HCT116 (cell line): ENCODE measurements around the gene NDUFS8. TPM values are rescaled to one million over a fixed set of nuclear protein-coding genes. Genes with fewer than 3 reads are reported as not detected.
A peak's percentile ranks its signal among the peaks of the same experiment; 100 is the strongest.

Experiments used
- ATAC-seq: fragments of 200-7000 bp; cut with Tn5 transposase; 2 replicates; pipeline ENCODE4 v1.9.1; 2020; ENCODE audit warnings: mild to moderate bottlenecking, moderate library complexity
- BruUV-seq: library from RNA; stranded (reverse); fragments of 400-500 nt; replicated peaks from 2 replicates; lab custom pipeline; 2021; lab: Mats Ljungman, UMichigan
- CTCF ChIA-PET: fragments of 300-600 bp; sonication (Branson Sonifier 250); formaldehyde crosslinking; loops from one replicate; lab custom pipeline; 2021; ENCODE audit warnings: antibody characterized with exemption; lab: Charles Lee
- POLR2A ChIA-PET: fragments of 300-600, 350-600 bp; sonication (Branson Sonifier 250); formaldehyde crosslinking; loops from one replicate; lab custom pipeline; 2021; ENCODE audit warnings: antibody characterized with exemption; lab: Charles Lee
- RAD21 ChIA-PET, 2 experiments: fragments of 300-600 bp; sonication (Branson Sonifier 250); formaldehyde crosslinking; loops; one replicate each; lab custom pipeline; 2023; ENCODE audit warnings: low total read pairs in 2 of 2; ENCODE audit not compliant: uncharacterized antibody in 2 of 2, unreplicated experiment in 2 of 2, low non-redundant PET in 1 of 2; lab: Charles Lee
- DNase-seq: peaks from one replicate; pipeline ENCODE4 v3.0.0-alpha.2; 2010; ENCODE audit warnings: low read depth, low spot score
- H2AFZ ChIP-seq: fragments of 200-600 bp; shearing (Covaris generic), sonication (generic); 2 replicates; pipeline ENCODE4 v1.6.1; 2017; ENCODE audit warnings: low read depth, mixed run types, mixed read lengths, antibody characterized with exemption, low read length; ENCODE audit not compliant: poor library complexity, severe bottlenecking
- H3K27ac ChIP-seq: 2 replicates; pipeline ENCODE4 v1.5.1; 2012; ENCODE audit warnings: low read depth, low read length
- H3K27me3 ChIP-seq: fragments of 200-600 bp; sonication (generic); 2 replicates; pipeline ENCODE4 v1.6.1; 2016; ENCODE audit warnings: mixed run types, low read length, mixed read lengths; ENCODE audit not compliant: insufficient read depth
- H3K36me3 ChIP-seq, 2 experiments: fragments of 200-500 bp in 1 of 2; fragments of 200-600 bp in 1 of 2; sonication (Bioruptor generic) in 1 of 2; sonication (generic) in 1 of 2; 2 replicates each; pipeline versions ENCODE4 v1.5.1 to v1.6.1; 2014 to 2016; ENCODE audit warnings: low read length in 2 of 2, inconsistent platforms in 1 of 2, mixed read lengths in 1 of 2, mixed run types in 1 of 2; ENCODE audit not compliant: insufficient read depth in 2 of 2, control insufficient read depth in 1 of 2
- H3K4me1 ChIP-seq, 2 experiments: fragments of 200-600 bp in 1 of 2; sonication (generic) in 1 of 2; 2 replicates each; pipeline versions ENCODE4 v1.5.1 to v1.6.1; 2012 to 2017; ENCODE audit warnings: low read length in 2 of 2, inconsistent platforms in 1 of 2, mild to moderate bottlenecking in 1 of 2, mixed read lengths in 1 of 2, mixed run types in 1 of 2, moderate library complexity in 1 of 2; ENCODE audit not compliant: insufficient read depth in 2 of 2, control insufficient read depth in 1 of 2
- H3K4me2 ChIP-seq: fragments of 200-600 bp; sonication (generic); 2 replicates; pipeline ENCODE4 v1.6.1; 2017; ENCODE audit warnings: mixed run types, low read length, mixed read lengths
- H3K4me3 ChIP-seq, 2 experiments: fragments of 200-600 bp in 1 of 2; sonication (generic) in 1 of 2; replicated peaks in 1 of 2; 2 replicates each; pipeline ENCODE4 v1.5.1; 2011 to 2016; ENCODE audit warnings: low read length in 2 of 2, control low read depth in 1 of 2, low read depth in 1 of 2, mild to moderate bottlenecking in 1 of 2, mixed read lengths in 1 of 2, mixed run types in 1 of 2
- H3K79me2 ChIP-seq: fragments of 200-600 bp; sonication (generic); 2 replicates; pipeline ENCODE4 v1.6.1; 2017; ENCODE audit warnings: mild to moderate bottlenecking, mixed run types, low read length, moderate library complexity, mixed read lengths; ENCODE audit not compliant: insufficient read depth
- H3K9ac ChIP-seq: fragments of 200-600 bp; sonication (generic); 2 replicates; pipeline ENCODE4 v1.6.1; 2016; ENCODE audit warnings: low read length, mixed read lengths
- H3K9me2 ChIP-seq: fragments of 200-600 bp; sonication (generic), shearing (Covaris generic); 2 replicates; pipeline ENCODE4 v1.6.1; 2017; ENCODE audit warnings: mixed run types, mild to moderate bottlenecking, moderate library complexity; ENCODE audit not compliant: insufficient read depth
- H3K9me3 ChIP-seq, 2 experiments: fragments of 200-500 bp in 1 of 2; fragments of 200-600 bp in 1 of 2; sonication (Bioruptor generic) in 1 of 2; sonication (generic) in 1 of 2; 2 replicates each; pipeline ENCODE4 v1.6.1; 2014 to 2017; ENCODE audit warnings: low read length in 2 of 2, mixed read lengths in 2 of 2, inconsistent platforms in 1 of 2, low read depth in 1 of 2, mild to moderate bottlenecking in 1 of 2, mixed run types in 1 of 2, moderate library complexity in 1 of 2; ENCODE audit not compliant: control insufficient read depth in 1 of 2, insufficient read depth in 1 of 2
- H4K20me1 ChIP-seq: fragments of 200-600 bp; sonication (generic), shearing (Covaris generic); 2 replicates; pipeline ENCODE4 v1.6.1; 2017; ENCODE audit warnings: mixed run types, mild to moderate bottlenecking, moderate library complexity; ENCODE audit not compliant: insufficient read depth
- ATF3 ChIP-seq: IDR thresholded peaks from 2 replicates; pipeline ENCODE4 v1.6.1; 2012
- CBX3 ChIP-seq: IDR thresholded peaks from 2 replicates; pipeline ENCODE4 v1.6.1; 2012; ENCODE audit warnings: low read depth
- CTCF ChIP-seq, 3 experiments: fragments of 200-600 bp in 1 of 3; sonication (generic) in 1 of 3; IDR thresholded peaks in 2 of 3; conservative IDR thresholded peaks in 1 of 3; 2 replicates each; pipeline ENCODE4 v1.5.1; 2012 to 2017; ENCODE audit warnings: low read depth in 2 of 3, low read length in 2 of 3, antibody characterized with exemption in 1 of 3, borderline replicate concordance in 1 of 3, control low read depth in 1 of 3, mild to moderate bottlenecking in 1 of 3, mixed read lengths in 1 of 3, mixed run types in 1 of 3, moderate library complexity in 1 of 3; ENCODE audit not compliant: insufficient read depth in 1 of 3
- EGR1 ChIP-seq: IDR thresholded peaks from 2 replicates; pipeline ENCODE4 v1.6.1; 2012; ENCODE audit warnings: low read depth
- ELF1 ChIP-seq: IDR thresholded peaks from 2 replicates; pipeline ENCODE4 v1.6.1; 2012; ENCODE audit warnings: low read depth, borderline replicate concordance
- EZH2 ChIP-seq: fragments of 200-600 bp; sonication (generic); IDR thresholded peaks from 2 replicates; pipeline ENCODE4 v1.6.1; 2017; ENCODE audit warnings: antibody characterized with exemption, mixed run types
- FOSL1 ChIP-seq: IDR thresholded peaks from 2 replicates; pipeline ENCODE4 v1.6.1; 2012; ENCODE audit warnings: low read depth
- MAX ChIP-seq: IDR thresholded peaks from 2 replicates; pipeline ENCODE4 v1.6.1; 2012
- POLR2A ChIP-seq: IDR thresholded peaks from 2 replicates; pipeline ENCODE4 v1.7.0; 2011; ENCODE audit warnings: borderline replicate concordance; ENCODE audit not compliant: insufficient read depth, insufficient read length; ENCODE audit errors: extremely low read depth
- POLR2AphosphoS5 ChIP-seq: IDR thresholded peaks from 2 replicates; pipeline ENCODE4 v1.6.1; 2011; ENCODE audit warnings: mild to moderate bottlenecking, low read depth, low read length, moderate library complexity
- RAD21 ChIP-seq: IDR thresholded peaks from 2 replicates; pipeline ENCODE4 v1.6.1; 2012; ENCODE audit warnings: low read depth, mild to moderate bottlenecking
- REST ChIP-seq: IDR thresholded peaks from 2 replicates; pipeline ENCODE4 v1.6.1; 2012; ENCODE audit warnings: low read depth
- SIN3A ChIP-seq: IDR thresholded peaks from 2 replicates; pipeline ENCODE4 v1.6.1; 2012; ENCODE audit warnings: low read depth
- SRF ChIP-seq: IDR thresholded peaks from 2 replicates; pipeline ENCODE4 v1.6.1; 2012; ENCODE audit warnings: low read depth
- TCF7L2 ChIP-seq: IDR thresholded peaks from 2 replicates; pipeline ENCODE4 v1.7.0; 2011; ENCODE audit warnings: borderline replicate concordance, inconsistent platforms; ENCODE audit not compliant: insufficient read depth, insufficient read length; ENCODE audit errors: extremely low read depth
- YY1 ChIP-seq: IDR thresholded peaks from 2 replicates; pipeline ENCODE4 v1.6.1; 2011; ENCODE audit warnings: low read length, low read depth, moderate library complexity, mild to moderate bottlenecking; ENCODE audit not compliant: insufficient replicate concordance; ENCODE audit errors: extremely low read depth
- intact Hi-C: fragments of 100-400 bp; cut with micrococcal nuclease; formaldehyde crosslinking; loops from 2 replicates; pipeline ENCODE4 v1.10.0; 2022
- total RNA-seq: library from RNA; stranded (reverse); gene quantifications from one replicate; pipeline ENCODE4 v1.2.1, GENCODE V29; 2021; ENCODE audit not compliant: unreplicated experiment

Gene NDUFS8
- total RNA-seq, 1 experiment from 2014 or later = 189 TPM

- no peak for TF ChIP-seq REST
- TF ChIP-seq POLR2AphosphoS5 = no peak
- TF ChIP-seq SRF = no peak
- no peak for TF ChIP-seq MAX
- TF ChIP-seq FOSL1 = no peak
- no peak for TF ChIP-seq YY1
- no peak for TF ChIP-seq POLR2A
- TF ChIP-seq, all 23 proteins: peak for 0
These were observed 23.8 kb upstream of the NDUFS8 start (continued) for GRCh38 chr11:68006606-68007166.

- H3K27ac ChIP-seq = peak overlapping the region; percentile 96
- H4K20me1 ChIP-seq = no peaks in the 10 kb centered on the region
- ATAC-seq (no peak), DNase-seq (no peak)
- H3K9me3 ChIP-seq = no peaks in the 10 kb centered on the region
- H3K9me2 ChIP-seq = no peaks in the 10 kb centered on the region
- 0 out of 2 replicates have a peak, but pooled peaks cover 16% of the 10 kb centered on the region for H3K79me2 ChIP-seq
- intact Hi-C loops = no loop called here
- peak overlapping the region; percentile 97; the same call in 1 of the 2 replicates for H3K4me2 ChIP-seq
- H3K9ac ChIP-seq = peak overlapping the region; percentile 23
- H2AFZ ChIP-seq = no peak overlapping the region
- POLR2A ChIA-PET = no interaction called here
- no peaks in the 10 kb centered on the region for H3K36me3 ChIP-seq
- BruUV-seq = no TSS peak
- CTCF ChIA-PET = no interaction called here
- H3K4me3 ChIP-seq = no peak overlapping the region
- no peaks in the 10 kb centered on the region for H3K27me3 ChIP-seq
- RAD21 ChIA-PET = no interaction called here
- H3K4me1 ChIP-seq = peaks cover 51 to 71% of the 10 kb centered on the region in 2 experiments
- TF ChIP-seq CBX3 (no peak), YY1 (no peak), EGR1 (no peak), SIN3A (no peak), TCF7L2 (no peak), EZH2 (no peak), ELF1 (no peak), MAX (no peak), SRF (no peak), RAD21 (no peak), ATF3 (no peak), CTCF (IDR thresholded peaks at IDR 0.05 in 2 of 3, conservative IDR thresholded peaks at IDR 0.05 in 1 of 3; ENCODE audit: borderline replicate concordance in 1 of 3, insufficient read depth in 1 of 3, low read depth in 2 of 3, low read length in 2 of 3) (no peak)
These were observed 22.7 kb upstream of the NDUFS8 start for GRCh38 chr11:68007498-68008380.
